DND-41 (cell line): ENCODE measurements around the gene MCTP2.

Experiments used
- CTCF ChIP-seq: IDR thresholded peaks from 2 replicates; pipeline ENCODE4 v1.5.1; 2012; ENCODE audit warnings: borderline replicate concordance, low read length, moderate library complexity, mild to moderate bottlenecking; ENCODE audit not compliant: poor library complexity, severe bottlenecking; ENCODE audit errors: extremely low read depth
- EZH2 ChIP-seq: IDR thresholded peaks from 3 replicates; pipeline ENCODE4 v1.6.1; 2012; ENCODE audit warnings: borderline replicate concordance, low read depth, mild to moderate bottlenecking, moderate library complexity, low read length, inconsistent platforms; ENCODE audit not compliant: severe bottlenecking

GRCh38 chr15:94196531-94196930 is 34.8 kb upstream of the MCTP2 start:
- TF ChIP-seq EZH2: no peak
- no peak for TF ChIP-seq CTCF
